Measurements from ENCODE around the gene SLBP.
"Not testable (repeated sequence)": the region's sequence is repeated elsewhere in the genome, so short reads cannot be mapped to it uniquely, and the experiment has no call there.

SLBP gene

GRCh38 chr4:1673671-1674070, 38.4 kb downstream of the SLBP start:
- DNase-seq (ENCODE audit: low read depth), result no peak
- H3K4me3 ChIP-seq (ENCODE audit: low read length), result no peak overlapping the region
- TF ChIP-seq CTCF (conservative IDR thresholded peaks at IDR 0.05; ENCODE audit: low read length), result no peak

- H3K4me3 ChIP-seq (ENCODE audit: low read length); DNase-seq (ENCODE audit: low read depth): not testable (repeated sequence)
These were observed 41.1 kb downstream of the SLBP start for GRCh38 chr4:1671011-1671410.

- no peak for DNase-seq (ENCODE audit: low read depth)
- no peak overlapping the region for H3K4me3 ChIP-seq (ENCODE audit: low read length)
- TF ChIP-seq CTCF (conservative IDR thresholded peaks at IDR 0.05; ENCODE audit: low read length), result no peak
These were observed 41.8 kb downstream of the SLBP start for GRCh38 chr4:1670279-1670678.

- DNase-seq (ENCODE audit: low read depth), result no peak
- H3K4me3 ChIP-seq (ENCODE audit: low read length), result no peak overlapping the region
- no peak for TF ChIP-seq CTCF (conservative IDR thresholded peaks at IDR 0.05; ENCODE audit: low read length)
These were observed 42.3 kb downstream of the SLBP start for GRCh38 chr4:1669850-1670249.

- DNase-seq (ENCODE audit: low read depth), result no peak
- H3K4me3 ChIP-seq (ENCODE audit: low read length), result no peak overlapping the region
- no peak for TF ChIP-seq CTCF (conservative IDR thresholded peaks at IDR 0.05; ENCODE audit: low read length)
These were observed 42.8 kb downstream of the SLBP start for GRCh38 chr4:1669270-1669669.

- DNase-seq (ENCODE audit: low read depth), result no peak
- TF ChIP-seq CTCF (conservative IDR thresholded peaks at IDR 0.05; ENCODE audit: low read length), result no peak
- H3K4me3 ChIP-seq (ENCODE audit: low read length), result no peak overlapping the region
These were observed 43.7 kb downstream of the SLBP start for GRCh38 chr4:1668488-1668840.

- no peak for TF ChIP-seq CTCF (conservative IDR thresholded peaks at IDR 0.05; ENCODE audit: low read length)
- DNase-seq (ENCODE audit: low read depth), result no peak
These were observed 44.8 kb downstream of the SLBP start for GRCh38 chr4:1667273-1667672.

GRCh38 chr4:1666391-1666790, 45.7 kb downstream of the SLBP start:
- TF ChIP-seq CTCF (conservative IDR thresholded peaks at IDR 0.05; ENCODE audit: low read length), result no peak
- H3K4me3 ChIP-seq (ENCODE audit: low read length), result no peak overlapping the region
- DNase-seq (ENCODE audit: low read depth), result no peak

More at GRCh38 chr4:1667273-1667672, 44.8 kb downstream of the SLBP start:
- H3K4me3 ChIP-seq (ENCODE audit: low read length), result no peak overlapping the region
